Measurements from ENCODE around the gene SLC66A2.

- TF ChIP-seq CTCF (conservative IDR thresholded peaks at IDR 0.05) (no peak), ZFX (IDR thresholded peaks at IDR 0.05) (no peak)
Measured at GRCh38 chr18:79871481-79872091, 79.9 kb downstream of the SLC66A2 start.

Measured in C4-2B (cell line).